SK-N-SH treated with all-trans-retinoic acid at 6 μM for 48 hours (cell line): ENCODE measurements around the gene COL4A2.

Source experiments
- ATAC-seq: fragments of 200-7000 bp; cut with Tn5 transposase; 3 replicates; pipeline ENCODE4 v1.9.1; 2020; ENCODE audit warnings: mild to moderate bottlenecking, moderate library complexity
- ARNTL ChIP-seq: fragments of 450-650 bp; formaldehyde crosslinking; IDR thresholded peaks from 2 replicates; pipeline ENCODE4 v1.5.0; 2020; ENCODE audit warnings: low read depth, mild to moderate bottlenecking, moderate library complexity, borderline replicate concordance
- BACH2 ChIP-seq: fragments of 250-450 bp; sonication (Bioruptor Pico); IDR thresholded peaks from 2 replicates; pipeline ENCODE4 v1.9.0; 2021; ENCODE audit warnings: mild to moderate bottlenecking, borderline replicate concordance
- CREB5 ChIP-seq: fragments of 250-450 bp; sonication (Bioruptor Pico); IDR thresholded peaks from 2 replicates; pipeline ENCODE4 v1.5.1; 2020; ENCODE audit warnings: low read depth, mild to moderate bottlenecking, moderate library complexity
- ESRRG ChIP-seq: fragments of 250-450 bp; sonication (Bioruptor Pico); IDR thresholded peaks from 2 replicates; pipeline ENCODE4 v1.6.1; 2021; ENCODE audit warnings: mild to moderate bottlenecking
- OSR1 ChIP-seq: fragments of 250-450 bp; sonication (Bioruptor Pico); IDR thresholded peaks from 2 replicates; pipeline ENCODE4 v1.8.0; 2022; ENCODE audit warnings: moderate library complexity, mild to moderate bottlenecking, inconsistent platforms
- PATZ1 ChIP-seq: fragments of 250-450 bp; sonication (Bioruptor Pico); IDR thresholded peaks from 2 replicates; pipeline ENCODE4 v1.8.0; 2020; ENCODE audit warnings: mild to moderate bottlenecking, moderate library complexity, borderline replicate concordance
- PPARA ChIP-seq: fragments of 250-450 bp; sonication (Bioruptor Pico); IDR thresholded peaks from 2 replicates; pipeline ENCODE4 v1.5.0; 2020; ENCODE audit warnings: mild to moderate bottlenecking, borderline replicate concordance
- RARB ChIP-seq: fragments of 250-450 bp; sonication (Bioruptor Pico); IDR thresholded peaks from 2 replicates; pipeline ENCODE4 v1.8.0; 2021; ENCODE audit warnings: mild to moderate bottlenecking, moderate library complexity
- SNAI2 ChIP-seq: fragments of 250-450 bp; sonication (Bioruptor Pico); IDR thresholded peaks from 2 replicates; pipeline ENCODE4 v1.5.0; 2020; ENCODE audit warnings: mild to moderate bottlenecking, moderate library complexity
- TCF4 ChIP-seq: fragments of 250-450 bp; sonication (Bioruptor Pico); IDR thresholded peaks from 2 replicates; pipeline ENCODE4 v1.8.0; 2021; ENCODE audit warnings: mild to moderate bottlenecking, moderate library complexity, borderline replicate concordance
- TOX ChIP-seq: fragments of 250-450 bp; sonication (Bioruptor Pico); IDR thresholded peaks from 2 replicates; pipeline ENCODE4 v1.8.0; 2021; ENCODE audit warnings: mild to moderate bottlenecking, moderate library complexity, borderline replicate concordance
- TSHZ2 ChIP-seq: fragments of 250-450 bp; sonication (Bioruptor Pico); IDR thresholded peaks from 2 replicates; pipeline ENCODE4 v1.5.0; 2020; ENCODE audit warnings: mild to moderate bottlenecking, moderate library complexity
- ZC3H10 ChIP-seq: fragments of 250-450 bp; sonication (Bioruptor Pico); IDR thresholded peaks from 2 replicates; pipeline ENCODE4 v1.5.1; 2021; ENCODE audit warnings: mild to moderate bottlenecking, moderate library complexity
- ZFP3 ChIP-seq: fragments of 250-450 bp; sonication (Bioruptor Pico); IDR thresholded peaks from 2 replicates; pipeline ENCODE4 v1.5.0; 2020; ENCODE audit warnings: mild to moderate bottlenecking, moderate library complexity
- ZFP30 ChIP-seq: fragments of 450-650 bp; formaldehyde crosslinking; IDR thresholded peaks from 2 replicates; pipeline ENCODE4 v1.5.0; 2022; ENCODE audit warnings: mild to moderate bottlenecking, moderate library complexity
- ZNF565 ChIP-seq: fragments of 450-650 bp; formaldehyde crosslinking; conservative IDR thresholded peaks from 2 replicates; pipeline ENCODE4 v1.5.0; 2020; ENCODE audit warnings: low read depth, mild to moderate bottlenecking, moderate library complexity
- ZNF70 ChIP-seq: fragments of 450-650 bp; formaldehyde crosslinking; IDR thresholded peaks from 2 replicates; pipeline ENCODE4 v1.5.0; 2020; ENCODE audit warnings: mild to moderate bottlenecking, moderate library complexity
- ZNF8 ChIP-seq: fragments of 450-650 bp; formaldehyde crosslinking; IDR thresholded peaks from 2 replicates; pipeline ENCODE4 v1.5.0; 2020; ENCODE audit warnings: mild to moderate bottlenecking, moderate library complexity
- TF ChIP-seq, protein P1 (sequence below): fragments of 250-450 bp; sonication (Bioruptor Pico); IDR thresholded peaks from 2 replicates; pipeline ENCODE4 v1.8.0; 2021; ENCODE audit warnings: low read depth, mild to moderate bottlenecking, moderate library complexity, borderline replicate concordance
- TF ChIP-seq, protein P2 (sequence below): fragments of 250-450 bp; sonication (Bioruptor Pico); IDR thresholded peaks from 2 replicates; pipeline ENCODE4 v1.5.1; 2021; ENCODE audit warnings: mild to moderate bottlenecking, moderate library complexity

COL4A2 gene

DNA sequence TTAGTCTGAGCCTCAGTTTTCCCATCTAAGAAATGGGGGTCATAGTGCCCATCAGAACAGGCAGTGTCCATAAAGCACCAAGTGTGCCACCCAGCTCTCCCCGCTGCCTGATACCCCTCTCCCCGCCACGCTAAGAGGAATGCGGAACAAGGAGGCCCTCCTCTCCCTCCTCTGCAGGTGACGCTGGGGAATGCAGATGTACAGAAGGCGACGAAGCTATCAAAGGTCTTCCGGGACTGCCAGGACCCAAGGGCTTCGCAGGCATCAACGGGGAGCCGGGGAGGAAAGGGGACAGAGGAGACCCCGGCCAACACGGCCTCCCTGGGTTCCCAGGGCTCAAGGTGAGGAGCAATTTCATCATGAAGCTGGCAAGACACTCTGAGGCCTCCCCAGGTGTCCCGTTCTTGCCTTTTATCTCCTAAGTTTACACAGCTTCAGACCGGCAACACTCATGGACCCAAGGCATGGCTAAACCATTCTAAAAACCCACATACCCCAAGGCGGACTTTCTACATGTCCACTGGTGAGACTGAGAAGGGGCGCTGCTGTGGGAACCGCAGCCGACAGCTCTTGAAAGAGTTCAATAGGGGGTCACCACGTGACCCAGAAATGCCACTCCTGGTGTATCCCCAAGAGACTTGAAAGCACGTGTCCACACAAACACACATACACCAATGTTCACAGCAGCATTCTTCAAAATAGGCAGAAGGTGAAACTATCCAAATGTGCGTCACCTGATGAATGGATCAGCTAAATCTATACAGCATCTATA, 151.7 kb downstream of the COL4A2 start:
- no peak for TF ChIP-seq TCF4
- TF ChIP-seq ARNTL (CRISPR knock-in tag): no peak
- no peak for TF ChIP-seq ESRRG (CRISPR knock-in tag)
- no peak for TF ChIP-seq BACH2 (CRISPR knock-in tag)
- no peak for TF ChIP-seq PATZ1 (CRISPR knock-in tag)
- TF ChIP-seq ZC3H10 (CRISPR knock-in tag): no peak
- TF ChIP-seq PPARA (CRISPR knock-in tag): no peak
- TF ChIP-seq, protein P1, sequence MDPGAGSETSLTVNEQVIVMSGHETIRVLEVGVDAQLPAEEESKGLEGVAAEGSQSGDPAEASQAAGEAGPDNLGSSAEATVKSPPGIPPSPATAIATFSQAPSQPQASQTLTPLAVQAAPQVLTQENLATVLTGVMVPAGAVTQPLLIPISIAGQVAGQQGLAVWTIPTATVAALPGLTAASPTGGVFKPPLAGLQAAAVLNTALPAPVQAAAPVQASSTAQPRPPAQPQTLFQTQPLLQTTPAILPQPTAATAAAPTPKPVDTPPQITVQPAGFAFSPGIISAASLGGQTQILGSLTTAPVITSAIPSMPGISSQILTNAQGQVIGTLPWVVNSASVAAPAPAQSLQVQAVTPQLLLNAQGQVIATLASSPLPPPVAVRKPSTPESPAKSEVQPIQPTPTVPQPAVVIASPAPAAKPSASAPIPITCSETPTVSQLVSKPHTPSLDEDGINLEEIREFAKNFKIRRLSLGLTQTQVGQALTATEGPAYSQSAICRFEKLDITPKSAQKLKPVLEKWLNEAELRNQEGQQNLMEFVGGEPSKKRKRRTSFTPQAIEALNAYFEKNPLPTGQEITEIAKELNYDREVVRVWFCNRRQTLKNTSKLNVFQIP (CRISPR knock-in tag): no peak
- TF ChIP-seq ZNF8: no peak
- TF ChIP-seq CREB5: no peak
- no peak for TF ChIP-seq ZNF70 (CRISPR knock-in tag)
- TF ChIP-seq OSR1 (CRISPR knock-in tag): no peak
- TF ChIP-seq ZFP30 (CRISPR knock-in tag): no peak
- no peak for TF ChIP-seq SNAI2
- no peak for TF ChIP-seq RARB (CRISPR knock-in tag)
- no peak for TF ChIP-seq ZFP3
- TF ChIP-seq TSHZ2 (CRISPR knock-in tag): no peak
- no peak for TF ChIP-seq ZNF565 (CRISPR knock-in tag)
- no peak for ATAC-seq

GRCh38 chr13:110462091-110462490, 155.0 kb downstream of the COL4A2 start:
- ATAC-seq: no peak
- TF ChIP-seq, protein P2, sequence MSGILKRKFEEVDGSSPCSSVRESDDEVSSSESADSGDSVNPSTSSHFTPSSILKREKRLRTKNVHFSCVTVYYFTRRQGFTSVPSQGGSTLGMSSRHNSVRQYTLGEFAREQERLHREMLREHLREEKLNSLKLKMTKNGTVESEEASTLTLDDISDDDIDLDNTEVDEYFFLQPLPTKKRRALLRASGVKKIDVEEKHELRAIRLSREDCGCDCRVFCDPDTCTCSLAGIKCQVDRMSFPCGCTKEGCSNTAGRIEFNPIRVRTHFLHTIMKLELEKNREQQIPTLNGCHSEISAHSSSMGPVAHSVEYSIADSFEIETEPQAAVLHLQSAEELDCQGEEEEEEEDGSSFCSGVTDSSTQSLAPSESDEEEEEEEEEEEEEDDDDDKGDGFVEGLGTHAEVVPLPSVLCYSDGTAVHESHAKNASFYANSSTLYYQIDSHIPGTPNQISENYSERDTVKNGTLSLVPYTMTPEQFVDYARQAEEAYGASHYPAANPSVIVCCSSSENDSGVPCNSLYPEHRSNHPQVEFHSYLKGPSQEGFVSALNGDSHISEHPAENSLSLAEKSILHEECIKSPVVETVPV (CRISPR knock-in tag): no peak
- no peak for TF ChIP-seq PATZ1 (CRISPR knock-in tag)
- TF ChIP-seq ESRRG (CRISPR knock-in tag): no peak
- no peak for TF ChIP-seq ZFP3
- TF ChIP-seq TOX (CRISPR knock-in tag): no peak
- TF ChIP-seq PPARA (CRISPR knock-in tag): no peak
- no peak for TF ChIP-seq SNAI2
